Left lung (tissue), 10 donors: ENCODE measurements around the gene EPHA4. TPM values are rescaled to one million over a fixed set of nuclear protein-coding genes. Genes with fewer than 3 reads are reported as not detected.
A peak's percentile ranks its signal among the peaks of the same experiment; 100 is the strongest.

Experiments
- ATAC-seq: fragments of 200-7000 bp; cut with Tn5 transposase; one replicate; pipeline ENCODE4 v1.9.1; 2020; ENCODE audit warnings: moderate library complexity
- DNase-seq, 4 donors: peaks; one replicate each; pipeline ENCODE4 v3.0.0-alpha.2; 2013 to 2020
- H3K27ac ChIP-seq, 2 donors: fragments of 200-600 bp; sonication (generic) in 1 of 2; one replicate each; pipeline versions ENCODE4 v1.5.0 to v1.8.0; 2020 to 2021
- H3K27me3 ChIP-seq, 2 donors: fragments of 200-600 bp; sonication (generic) in 1 of 2; one replicate each; pipeline versions ENCODE4 v1.5.0 to v1.8.0; 2020 to 2021
- H3K36me3 ChIP-seq, 2 donors: fragments of 200-600 bp; sonication (generic) in 1 of 2; one replicate each; pipeline versions ENCODE4 v1.5.0 to v1.8.0; 2020 to 2021
- H3K4me1 ChIP-seq, 2 donors: fragments of 200-600 bp; one replicate each; pipeline ENCODE4 v1.8.0; 2021
- H3K4me3 ChIP-seq, 2 donors: fragments of 200-600 bp; sonication (generic) in 1 of 2; one replicate each; pipeline versions ENCODE4 v1.5.0 to v1.8.0; 2020 to 2021; ENCODE audit warnings: mild to moderate bottlenecking in 1 of 2
- H3K9me3 ChIP-seq, 2 donors: fragments of 200-600 bp; sonication (generic) in 1 of 2; one replicate each; pipeline versions ENCODE4 v1.5.0 to v1.8.0; 2020 to 2021
- intact Hi-C, 2 donors: fragments of 100-400 bp; cut with DNase I; formaldehyde crosslinking; loops; one replicate each; pipeline versions ENCODE4 v1.11.2 to v1.14.2; 2022
- polyA plus RNA-seq, 6 donors: library from polyadenylated mRNA; unstranded; fragments of 120-200 nt; gene quantifications; one replicate each; pipeline ENCODE4 v1.2.1, GENCODE V29; 2013; ENCODE audit not compliant: insufficient read length in 6 of 6
- total RNA-seq, 2 donors: library from RNA; stranded (reverse); fragmentation: NEBNext Ultra II Directional; extraction: Animal tissue kit (Norgen Biotek cat#: 25700); gene quantifications; one replicate each; pipeline ENCODE4 v1.2.1, GENCODE V29; 2021
- TF ChIP-seq, protein P1 (sequence below), 2 donors: fragments of 200-600 bp; sonication (generic) in 1 of 2; IDR thresholded peaks; one replicate each; pipeline versions ENCODE4 v1.5.0 to v1.8.0; 2021; ENCODE audit warnings: antibody characterized with exemption in 2 of 2
- donor health status: DM: no; HTN: yes; CAD: no.
- donor health status: DM: no; HTN: no; CAD: no.

Gene EPHA4
- total and polyA plus RNA-seq, 8 donors, result 17.7 to 41.0 (median 24.8) TPM

DNA sequence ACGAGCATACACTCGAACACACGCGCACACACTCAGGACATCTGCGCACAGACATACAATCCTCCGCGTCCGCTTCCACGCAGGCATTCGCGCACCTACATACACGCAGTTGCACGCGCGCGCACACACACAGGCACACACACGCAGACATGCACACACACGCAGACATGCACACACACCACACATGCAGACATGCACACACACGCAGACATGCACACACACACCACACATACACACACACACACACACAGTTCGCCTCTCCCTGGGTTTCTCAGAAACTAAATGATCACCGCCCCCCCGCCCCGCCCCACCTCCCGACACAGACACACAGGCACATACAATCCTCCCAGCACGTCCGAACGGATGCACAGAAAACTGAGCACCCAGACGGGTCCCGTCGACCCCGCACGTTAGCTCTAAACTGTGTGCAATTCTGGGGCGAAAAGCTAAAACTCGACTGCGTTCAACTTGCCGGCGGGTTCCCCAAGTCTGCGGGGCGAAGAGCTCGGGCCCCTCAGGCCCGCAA is 1.0 kb downstream of the EPHA4 start:
- DNase-seq (peak in 2 of 4 donors; percentile 24 to 30), ATAC-seq (no peak)
- H3K4me1 ChIP-seq, result peaks cover 0 to 29% of the 10 kb centered on the region in 2 donors
- no peaks in the 10 kb centered on the region for H3K36me3 ChIP-seq
- H3K9me3 ChIP-seq, result no peaks in the 10 kb centered on the region
- peak overlapping the region; percentile 60 to 66 for H3K4me3 ChIP-seq
- TF ChIP-seq, protein P1, sequence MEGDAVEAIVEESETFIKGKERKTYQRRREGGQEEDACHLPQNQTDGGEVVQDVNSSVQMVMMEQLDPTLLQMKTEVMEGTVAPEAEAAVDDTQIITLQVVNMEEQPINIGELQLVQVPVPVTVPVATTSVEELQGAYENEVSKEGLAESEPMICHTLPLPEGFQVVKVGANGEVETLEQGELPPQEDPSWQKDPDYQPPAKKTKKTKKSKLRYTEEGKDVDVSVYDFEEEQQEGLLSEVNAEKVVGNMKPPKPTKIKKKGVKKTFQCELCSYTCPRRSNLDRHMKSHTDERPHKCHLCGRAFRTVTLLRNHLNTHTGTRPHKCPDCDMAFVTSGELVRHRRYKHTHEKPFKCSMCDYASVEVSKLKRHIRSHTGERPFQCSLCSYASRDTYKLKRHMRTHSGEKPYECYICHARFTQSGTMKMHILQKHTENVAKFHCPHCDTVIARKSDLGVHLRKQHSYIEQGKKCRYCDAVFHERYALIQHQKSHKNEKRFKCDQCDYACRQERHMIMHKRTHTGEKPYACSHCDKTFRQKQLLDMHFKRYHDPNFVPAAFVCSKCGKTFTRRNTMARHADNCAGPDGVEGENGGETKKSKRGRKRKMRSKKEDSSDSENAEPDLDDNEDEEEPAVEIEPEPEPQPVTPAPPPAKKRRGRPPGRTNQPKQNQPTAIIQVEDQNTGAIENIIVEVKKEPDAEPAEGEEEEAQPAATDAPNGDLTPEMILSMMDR (IDR thresholded peaks at IDR 0.05), result no peak
- H3K27ac ChIP-seq, result peak overlapping the region in 1 of 2 donors; percentile 80
- intact Hi-C loops, result loop anchor here in 1 of 2 donors (5.0 kb wide), 1 partner anchor 884 kb away; no protein-coding TSS in a partner anchor
- peaks cover 20 to 90% of the 10 kb centered on the region in 2 donors for H3K27me3 ChIP-seq

- DNase-seq (peak in 3 of 4 donors; percentile 30 to 44 (median 37)), ATAC-seq (no peak)
Measured at GRCh38 chr2:221570321-221570935, 1.7 kb downstream of the EPHA4 start.

GRCh38 chr2:221569871-221570270 is 2.2 kb downstream of the EPHA4 start:
- peak overlapping the region; percentile 60 to 66 for H3K4me3 ChIP-seq
- no peaks in the 10 kb centered on the region for H3K36me3 ChIP-seq
- peaks cover 16 to 78% of the 10 kb centered on the region in 2 donors for H3K27me3 ChIP-seq
- H3K4me1 ChIP-seq, result peaks cover 0 to 29% of the 10 kb centered on the region in 2 donors
- intact Hi-C loops, result loop anchor here in 1 of 2 donors (5.0 kb wide), 1 partner anchor 883 kb away; no protein-coding TSS in a partner anchor
- no peak for DNase-seq
- ATAC-seq, result no peak
- no peak overlapping the region for H3K27ac ChIP-seq
- H3K9me3 ChIP-seq, result no peaks in the 10 kb centered on the region
- TF ChIP-seq, protein P1 (IDR thresholded peaks at IDR 0.05), result no peak

More at GRCh38 chr2:221570321-221570935, 1.7 kb downstream of the EPHA4 start:
- H3K9me3 ChIP-seq, result no peaks in the 10 kb centered on the region
- no peaks in the 10 kb centered on the region for H3K36me3 ChIP-seq
- TF ChIP-seq, protein P1 (IDR thresholded peaks at IDR 0.05), result no peak
- intact Hi-C loops, result loop anchor here in 1 of 2 donors (5.0 kb wide), 1 partner anchor 883 kb away; no protein-coding TSS in a partner anchor
- peak overlapping the region; percentile 60 to 66 for H3K4me3 ChIP-seq
- H3K27me3 ChIP-seq, result peaks cover 17 to 83% of the 10 kb centered on the region in 2 donors
- no peak overlapping the region for H3K27ac ChIP-seq
- peaks cover 0 to 29% of the 10 kb centered on the region in 2 donors for H3K4me1 ChIP-seq

DNA sequence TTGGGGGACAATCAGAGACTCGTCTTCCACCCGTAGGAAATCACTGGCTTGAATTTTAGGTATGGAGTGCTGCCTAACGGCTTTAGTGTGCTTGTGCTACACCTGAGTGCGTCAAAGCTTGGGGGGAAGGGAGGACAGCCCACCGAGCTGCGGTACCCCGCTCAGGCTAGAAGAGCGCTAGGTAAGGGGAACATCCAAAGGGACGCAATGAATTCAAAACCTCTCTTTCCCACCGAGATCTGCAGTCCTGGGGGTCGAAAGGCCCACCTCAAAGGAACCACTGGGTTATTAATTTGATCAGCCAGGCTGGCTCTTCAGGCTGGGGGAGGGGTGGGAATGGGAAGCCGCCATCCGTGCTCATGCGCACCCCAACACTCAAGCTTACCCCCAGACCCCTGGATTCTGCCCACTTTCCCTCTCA is 2.7 kb downstream of the EPHA4 start:
- ATAC-seq (no peak), DNase-seq (no peak)
- Histone ChIP-seq H3K4me3 (no peak overlapping the region), H3K27ac (no peak overlapping the region), H3K4me1 (peaks cover 0 to 29% of the 10 kb centered on the region in 2 donors), H3K27me3 (peaks cover 16 to 73% of the 10 kb centered on the region in 2 donors), H3K36me3 (no peaks in the 10 kb centered on the region), H3K9me3 (no peaks in the 10 kb centered on the region)
- intact Hi-C loops, result no loop called here
- TF ChIP-seq, protein P1 (IDR thresholded peaks at IDR 0.05), result no peak

DNA sequence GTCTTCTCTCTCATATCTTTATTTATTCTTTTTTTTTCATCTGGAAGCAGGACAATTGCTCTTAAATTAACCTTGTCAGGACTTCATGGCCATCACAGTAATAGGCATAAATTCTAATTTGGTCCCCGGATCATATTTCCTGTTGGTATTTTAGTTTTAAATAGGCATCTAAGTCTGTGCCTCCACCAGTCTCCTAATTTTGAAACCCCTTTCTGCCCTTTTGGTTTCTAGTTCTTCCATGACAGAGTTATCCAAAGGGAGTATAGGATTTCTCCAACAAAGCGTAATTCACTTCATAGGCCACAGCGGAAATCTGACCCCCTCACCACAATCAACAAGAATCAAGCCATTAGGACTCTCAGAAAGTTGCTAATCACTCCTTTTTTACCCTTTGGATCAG is 3.8 kb downstream of the EPHA4 start:
- intact Hi-C loops, result no loop called here
- H3K9me3 ChIP-seq, result no peaks in the 10 kb centered on the region
- H3K27me3 ChIP-seq, result peaks cover 16 to 62% of the 10 kb centered on the region in 2 donors
- H3K27ac ChIP-seq, result no peak overlapping the region
- DNase-seq (no peak), ATAC-seq (no peak)
- peaks cover 0 to 22% of the 10 kb centered on the region in 2 donors for H3K4me1 ChIP-seq
- no peak overlapping the region for H3K4me3 ChIP-seq
- peaks cover 0 to 8% of the 10 kb centered on the region in 2 donors for H3K36me3 ChIP-seq
- TF ChIP-seq, protein P1 (IDR thresholded peaks at IDR 0.05), result no peak
